SK-MEL-5 (cell line): ENCODE data around the gene VTI1A. TPM values are rescaled to one million over a fixed set of nuclear protein-coding genes. Genes with fewer than 3 reads are reported as not detected.

Source experiments
- DNase-seq: peaks from one replicate; pipeline ENCODE4 v3.0.0-alpha.2; 2016; ENCODE audit warnings: low read depth, low spot score
- in situ Hi-C: cut with HindIII; loops from 2 replicates; pipeline ENCODE4 v1.10.0; 2016; ENCODE audit warnings: low sequenced_read_pairs, high pct_unique_total_duplicates, low pct_unique_long_range_greater_than_20kb
- total RNA-seq: library from RNA; depleted of rRNA; stranded (reverse); fragments of >200 nt; shearing (Covaris generic); gene quantifications from 2 replicates; pipeline ENCODE4 v1.2.3, GENCODE V29; 2014

Gene VTI1A
- total RNA-seq, 1 experiment from 2014 or later: 52.4 TPM

GRCh38 chr10:112739592-112740353 lies 292.8 kb downstream of the VTI1A start:
- in situ Hi-C loops: no loop called here
- DNase-seq: peak; percentile 7

DNA sequence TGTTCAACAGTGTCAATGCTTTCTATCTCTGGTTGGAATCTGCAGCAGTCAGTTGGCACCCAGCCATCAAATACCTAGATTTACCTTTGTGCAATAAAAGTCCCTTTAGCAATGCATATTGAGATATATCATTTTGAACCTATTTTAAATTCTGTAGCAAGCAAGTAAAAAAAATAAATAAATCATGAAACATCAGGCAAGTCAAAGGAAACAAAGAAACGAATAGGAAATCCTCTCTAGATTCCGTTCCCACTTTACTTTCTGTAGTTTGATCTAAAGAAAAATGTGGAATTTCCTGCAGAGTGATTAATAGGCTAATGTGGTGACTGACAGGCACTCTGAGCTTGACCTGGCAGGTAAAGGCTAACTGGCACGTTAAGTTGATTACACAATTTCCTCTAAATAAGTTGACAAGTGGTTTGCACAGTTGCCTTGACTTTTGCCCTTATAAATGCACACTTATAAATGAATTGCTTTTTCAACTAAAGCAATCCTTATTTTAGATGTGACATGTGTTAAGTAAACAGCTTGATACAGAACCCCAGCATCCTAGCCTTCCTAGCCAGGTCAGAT lies 294.9 kb downstream of the VTI1A start:
- in situ Hi-C loops: no loop called here
- DNase-seq: no peak

DNA sequence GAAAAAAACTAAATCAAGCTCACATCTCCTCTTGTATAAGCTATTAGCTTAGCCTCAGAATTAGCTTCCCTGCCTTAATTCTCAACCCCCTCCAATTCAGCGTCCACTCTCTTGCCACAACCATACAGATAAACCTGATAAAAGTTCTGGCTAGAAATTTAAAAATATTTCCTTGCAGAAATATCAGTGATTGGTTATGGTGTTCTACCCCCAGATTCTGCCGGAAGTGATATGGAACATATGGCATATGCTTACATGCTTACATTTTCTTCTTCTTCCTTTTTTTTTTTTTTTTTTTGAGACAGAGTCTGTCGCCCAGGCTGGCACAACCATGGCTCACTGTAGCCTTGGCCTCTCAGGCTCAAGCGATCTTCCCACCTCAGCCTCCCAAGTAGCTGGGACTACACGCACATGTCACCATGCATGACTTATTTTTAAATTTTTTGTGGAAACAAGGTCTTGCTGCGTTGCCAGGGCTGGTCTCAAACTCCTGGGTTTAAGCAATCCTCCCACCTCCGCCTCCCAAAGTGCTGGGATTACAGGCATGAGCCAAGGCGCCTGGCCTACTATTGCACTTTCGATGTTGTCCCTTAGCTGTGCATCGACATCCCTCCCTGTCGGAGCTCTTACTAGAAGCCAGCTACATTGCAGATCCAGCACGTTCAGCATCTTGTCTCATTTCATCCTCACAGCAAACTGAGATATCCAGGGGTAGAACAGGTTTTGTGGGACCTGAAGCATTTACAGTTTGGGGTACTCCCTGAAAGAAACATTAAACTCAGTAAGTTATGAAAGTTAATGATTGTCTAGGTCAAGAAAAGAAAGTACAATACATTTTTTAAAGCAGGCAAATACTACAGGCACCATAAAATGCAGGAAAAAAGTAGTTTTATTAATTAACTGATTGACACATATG lies 297.4 kb downstream of the VTI1A start:
- DNase-seq: no peak
- in situ Hi-C loops: no loop called here

DNA sequence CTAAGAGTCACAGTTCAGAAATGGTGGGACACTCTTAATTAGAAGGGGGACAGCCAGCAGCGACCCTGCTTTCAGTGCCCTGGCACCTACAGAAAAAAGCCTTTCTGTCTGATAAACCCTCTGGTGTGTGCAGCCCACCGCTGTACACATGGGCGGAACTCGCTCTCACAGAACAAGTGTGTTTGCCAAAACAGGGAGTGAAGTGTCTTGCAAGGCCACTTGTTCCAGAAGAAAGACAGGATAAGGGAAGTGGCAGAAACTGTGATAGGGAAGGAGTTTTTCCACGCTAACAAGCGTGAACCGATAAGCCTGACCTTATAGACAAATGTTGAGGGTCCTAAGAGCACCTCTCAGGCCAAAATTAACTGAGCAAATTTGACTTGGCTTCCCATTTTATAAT lies 299.3 kb downstream of the VTI1A start:
- in situ Hi-C loops: no loop called here
- no peak for DNase-seq

GRCh38 chr10:112750427-112751167 lies 303.6 kb downstream of the VTI1A start:
- peak; percentile 35 for DNase-seq
- in situ Hi-C loops: no loop called here

DNA sequence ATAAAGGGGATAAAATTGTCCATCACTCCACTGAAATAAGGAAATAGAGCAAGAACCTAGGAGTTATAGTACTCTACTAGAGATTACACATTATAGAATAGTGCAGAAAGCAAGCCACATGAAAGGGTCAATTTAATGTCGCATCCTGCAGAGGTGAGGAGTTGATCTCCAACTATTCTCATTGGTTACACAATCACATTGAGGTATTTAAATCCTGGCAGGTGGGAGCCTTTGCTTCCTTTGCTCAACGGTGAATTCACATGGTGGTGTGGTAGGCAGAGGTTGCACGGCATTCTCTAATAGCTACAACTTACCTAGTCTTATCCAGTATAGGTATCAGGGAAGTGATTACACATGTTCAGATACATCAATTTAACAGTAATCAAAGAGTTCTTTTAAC lies 304.6 kb downstream of the VTI1A start:
- no peak for DNase-seq
- in situ Hi-C loops: no loop called here

- no peak for DNase-seq
- in situ Hi-C loops: no loop called here
Measured at GRCh38 chr10:112752288-112752687, 305.3 kb downstream of the VTI1A start.

DNA sequence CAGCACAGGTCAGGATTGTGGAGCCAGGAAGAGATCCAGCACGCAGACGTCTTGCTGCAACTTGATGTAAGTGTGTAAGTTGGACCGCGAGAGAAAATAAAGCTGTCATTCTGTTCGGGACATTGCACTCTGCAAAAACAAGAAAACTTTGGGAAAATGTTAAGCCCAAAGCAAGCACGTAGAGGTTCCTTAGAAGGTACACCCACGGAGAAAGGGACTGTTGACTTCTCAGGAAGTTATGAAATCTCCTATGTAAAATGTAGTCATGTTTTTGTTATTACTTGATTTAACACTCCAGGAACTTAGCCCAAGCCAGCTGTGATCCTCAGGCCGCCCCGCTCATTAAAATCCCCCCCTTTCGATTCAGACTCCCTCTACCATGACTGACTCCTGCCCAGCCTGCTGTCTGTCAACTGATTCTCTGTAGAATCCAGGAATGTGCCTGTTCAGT lies 307.0 kb downstream of the VTI1A start:
- in situ Hi-C loops: no loop called here
- DNase-seq: no peak

DNA sequence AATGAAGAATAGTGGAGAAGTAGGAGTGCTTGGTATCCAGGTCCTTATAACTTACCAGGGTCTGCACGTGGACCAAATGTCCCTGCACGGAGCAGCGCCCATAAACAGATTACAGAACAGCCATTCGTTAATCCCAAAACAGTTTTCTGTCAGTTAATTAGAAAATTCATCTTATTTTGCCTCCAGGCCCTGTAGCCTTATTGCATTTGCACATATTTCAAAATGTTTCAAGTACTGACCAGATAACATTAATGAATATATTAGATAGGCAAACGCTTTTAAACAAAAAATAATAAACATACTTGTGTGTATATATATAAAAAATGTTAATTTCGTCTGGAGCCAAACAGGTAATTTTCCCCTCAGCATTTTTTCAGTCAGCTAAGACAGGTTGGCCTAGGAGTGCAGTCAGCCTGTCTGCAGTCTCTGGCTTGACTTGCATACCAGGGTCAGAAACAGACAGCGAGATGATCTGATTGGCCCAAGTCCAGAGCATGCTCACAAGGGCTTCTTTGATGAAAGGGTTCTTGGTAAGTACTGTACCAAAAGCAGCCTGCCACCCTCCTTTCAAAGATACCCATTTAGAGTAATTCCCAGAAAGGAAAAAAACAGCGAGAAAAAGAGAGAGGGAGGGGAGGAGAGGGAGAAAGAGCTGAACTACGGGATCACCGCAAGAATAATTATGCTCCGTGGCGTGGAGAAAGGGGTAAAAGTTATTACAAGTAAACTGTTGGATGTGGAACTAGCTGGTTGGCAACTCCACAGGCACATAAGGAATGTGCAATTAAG lies 308.6 kb downstream of the VTI1A start:
- DNase-seq: peak; percentile 74
- in situ Hi-C loops: no loop called here

GRCh38 chr10:112756235-112756527 lies 309.2 kb downstream of the VTI1A start:
- in situ Hi-C loops: no loop called here
- no peak for DNase-seq

GRCh38 chr10:112758961-112759360 lies 311.9 kb downstream of the VTI1A start:
- in situ Hi-C loops: no loop called here

DNA sequence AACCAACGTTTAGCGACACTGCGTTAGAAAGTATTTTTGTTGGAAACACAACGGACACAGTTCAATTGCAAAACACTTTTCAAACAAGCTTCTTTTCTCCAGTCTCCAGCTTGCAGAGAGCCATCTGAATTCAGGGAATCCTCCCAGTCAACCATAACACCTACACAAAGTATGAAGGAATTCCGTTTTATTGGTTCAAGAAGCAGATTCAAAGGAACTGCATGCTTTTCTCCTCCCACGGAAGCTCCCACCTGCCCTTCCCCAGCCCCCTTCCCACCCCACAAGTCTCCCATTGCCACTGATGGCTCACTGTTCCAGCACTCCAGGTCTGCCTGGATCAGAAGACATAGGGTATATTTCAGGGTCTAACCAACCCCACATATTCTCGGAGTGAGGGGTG lies 312.5 kb downstream of the VTI1A start:
- no peak for DNase-seq
- in situ Hi-C loops: no loop called here

More at GRCh38 chr10:112758961-112759360, 311.9 kb downstream of the VTI1A start:
- no peak for DNase-seq

DNA sequence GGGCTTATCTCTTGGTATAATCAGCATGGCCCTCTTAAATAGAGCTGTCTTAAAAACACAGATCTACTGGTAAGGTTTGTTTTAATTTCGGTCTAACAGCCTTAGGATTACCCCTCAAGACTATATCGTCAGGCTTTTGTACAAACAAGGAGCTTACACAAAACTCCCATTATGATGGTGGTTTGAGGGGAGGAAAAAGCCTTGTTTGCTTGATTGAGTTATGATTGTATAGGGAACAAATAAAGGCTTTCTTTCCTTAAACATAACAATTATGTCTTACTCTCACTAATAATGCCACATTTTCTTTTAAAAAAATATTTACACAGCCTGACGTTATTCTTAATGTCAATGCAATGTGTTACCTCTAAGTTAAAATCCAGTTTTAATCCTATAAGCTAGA lies 314.2 kb downstream of the VTI1A start:
- DNase-seq: peak; percentile 66
- in situ Hi-C loops: no loop called here

DNA sequence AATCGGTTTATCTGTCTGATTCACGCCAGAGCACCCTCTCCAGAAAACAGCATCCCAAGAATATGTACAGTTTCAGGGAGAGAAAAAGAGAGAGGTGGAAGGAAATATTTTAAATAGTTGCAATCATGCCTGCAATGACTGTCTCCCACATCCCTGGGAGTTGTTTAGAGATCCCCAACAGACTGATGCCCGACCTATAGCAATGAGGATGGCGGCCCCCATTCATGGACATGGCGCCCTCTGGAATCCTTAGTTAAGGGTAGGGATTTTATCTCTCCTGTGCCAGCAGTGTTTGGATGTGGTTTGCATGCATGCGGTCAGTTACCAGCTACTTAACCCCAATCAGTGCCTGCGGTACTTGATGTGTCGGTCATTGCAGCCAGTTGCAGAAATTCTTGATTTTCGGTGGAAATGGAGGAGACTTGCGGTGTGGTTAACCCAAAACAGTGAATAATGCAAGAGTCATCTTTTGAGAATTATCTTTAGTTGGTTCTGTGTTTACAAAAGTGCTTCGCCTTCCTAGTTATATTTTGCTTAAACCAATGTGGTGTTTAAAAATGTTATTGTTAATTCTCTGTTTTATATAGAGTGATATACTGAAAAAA lies 317.0 kb downstream of the VTI1A start:
- in situ Hi-C loops: no loop called here
- no peak for DNase-seq

- in situ Hi-C loops: no loop called here
Measured at GRCh38 chr10:112765717-112766235, 318.8 kb downstream of the VTI1A start.

DNA sequence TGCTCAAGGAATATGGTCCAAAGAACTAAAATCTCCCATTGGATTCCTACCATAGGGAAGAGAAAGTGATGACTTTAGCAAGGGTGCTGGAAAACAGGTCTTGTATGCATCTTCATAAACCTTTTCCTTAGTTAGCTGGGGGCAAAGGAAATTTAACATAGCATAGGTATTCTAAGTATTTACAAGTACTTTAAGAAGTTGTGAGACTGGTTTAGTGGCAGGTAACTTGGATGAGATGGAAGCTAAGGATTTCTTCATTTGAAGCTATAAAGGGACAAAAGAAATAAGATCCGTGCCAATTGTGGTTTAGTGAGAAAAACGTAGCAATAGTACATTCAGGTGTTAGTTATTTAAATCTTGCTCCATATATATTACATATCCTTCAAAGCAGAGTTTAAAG lies 319.6 kb downstream of the VTI1A start:
- in situ Hi-C loops: no loop called here
- DNase-seq: no peak

More at GRCh38 chr10:112765717-112766235, 318.8 kb downstream of the VTI1A start:
- DNase-seq: no peak

GRCh38 chr10:112767156-112767555 lies 320.1 kb downstream of the VTI1A start:
- no peak for DNase-seq
- in situ Hi-C loops: no loop called here
